Lung (tissue), 12 donors: ENCODE data around the gene FAM161B. TPM values are rescaled to one million over a fixed set of nuclear protein-coding genes. Genes with fewer than 3 reads are reported as not detected.

Source experiments
- ATAC-seq: fragments of 200-7000 bp; cut with Tn5 transposase; one replicate; pipeline ENCODE4 v1.9.1; 2020; ENCODE audit warnings: moderate number of reproducible peaks; ENCODE audit not compliant: insufficient read depth, low FRiP score
- DNase-seq, 3 donors: peaks; one replicate each; pipeline ENCODE4 v3.0.0-alpha.2; 2013 to 2017
- H3K27ac ChIP-seq, 2 donors: one replicate each; pipeline ENCODE4 v1.5.1; 2013; ENCODE audit warnings: mild to moderate bottlenecking in 2 of 2, moderate library complexity in 2 of 2, control low read depth in 1 of 2, inconsistent platforms in 1 of 2, low read depth in 1 of 2, low read length in 1 of 2
- H3K27me3 ChIP-seq, 3 donors: one replicate each; pipeline ENCODE4 v1.5.1; 2013; ENCODE audit warnings: low read length in 2 of 3; ENCODE audit not compliant: control insufficient read depth in 3 of 3, insufficient read depth in 3 of 3
- H3K36me3 ChIP-seq, 4 donors: one replicate each; pipeline ENCODE4 v1.5.1; 2013; ENCODE audit warnings: low read length in 4 of 4, mild to moderate bottlenecking in 1 of 4, moderate library complexity in 1 of 4; ENCODE audit not compliant: control insufficient read depth in 4 of 4, insufficient read depth in 4 of 4
- H3K4me1 ChIP-seq, 5 donors: one replicate each; pipeline ENCODE4 v1.5.1; 2013; ENCODE audit warnings: low read length in 5 of 5, mild to moderate bottlenecking in 2 of 5, moderate library complexity in 1 of 5; ENCODE audit not compliant: control insufficient read depth in 5 of 5, insufficient read depth in 5 of 5
- H3K4me3 ChIP-seq: one replicate; pipeline ENCODE4 v1.5.1; 2013; ENCODE audit warnings: mild to moderate bottlenecking, control low read depth, moderate library complexity
- H3K9ac ChIP-seq, 2 donors: one replicate each; pipeline ENCODE4 v1.5.1; 2013; ENCODE audit warnings: low read length in 2 of 2, control low read depth in 1 of 2; ENCODE audit not compliant: insufficient read depth in 1 of 2
- H3K9me3 ChIP-seq, 4 donors: one replicate each; pipeline ENCODE4 v1.5.1; 2013; ENCODE audit warnings: low read length in 3 of 4, mild to moderate bottlenecking in 1 of 4, moderate library complexity in 1 of 4; ENCODE audit not compliant: control insufficient read depth in 4 of 4, insufficient read depth in 3 of 4
- CTCF ChIP-seq: IDR thresholded peaks from 2 replicates; pipeline ENCODE4 v1.5.1; 2012; ENCODE audit warnings: mild to moderate bottlenecking; ENCODE audit errors: control extremely low read depth, extremely low read depth
- WGBS, 2 donors: extraction: QIAGEN DNeasy Blood & Tissue Kit; methylation state at CpG; one replicate each; pipeline ENCODE4 v1.1.7; 2013; 5-methylcytosine and 5-hydroxymethylcytosine counted together
- polyA plus RNA-seq, 2 donors: library from polyadenylated mRNA; stranded (reverse); fragments of 200-250 nt; gene quantifications; one replicate each; pipeline ENCODE4 v1.2.1, GENCODE V29; 2013
- total RNA-seq, 2 donors: library from RNA; depleted of rRNA in 1 of 2; stranded (reverse); fragments of >200 nt in 1 of 2; gene quantifications; one replicate each; pipeline ENCODE4 v1.2.1, GENCODE V29; 2014 to 2021
- donor health status: control.
- donor health status: control.
- donor health status: Bipolar disorder and iron deficiency.
- donor health status: healthy.
- donor health status: DM: yes; HTN: yes; CAD: no.

Gene FAM161B
- total and polyA plus RNA-seq, 4 donors, result 1.9 to 9.7 (median 3.4) TPM

GRCh38 chr14:73976125-73976524 lies 26.2 kb upstream of the FAM161B start:
- TF ChIP-seq CTCF, result no peak
- Histone ChIP-seq H3K4me1 (peaks cover 0 to 7% (median 0%) of the 10 kb centered on the region in 5 donors), H3K27me3 (no peaks in the 10 kb centered on the region), H3K9me3 (peaks cover 0 to 2% (median 0%) of the 10 kb centered on the region in 4 donors), H3K36me3 (peaks cover 0 to 15% (median 9%) of the 10 kb centered on the region in 4 donors), H3K9ac (no peak overlapping the region), H3K4me3 (no peak overlapping the region), H3K27ac (no peak overlapping the region)
- DNase-seq (no peak), ATAC-seq (no peak)
- 83 to 94% methylated on average over 6 of the region's 6 CpGs for WGBS, 2 donors

DNA sequence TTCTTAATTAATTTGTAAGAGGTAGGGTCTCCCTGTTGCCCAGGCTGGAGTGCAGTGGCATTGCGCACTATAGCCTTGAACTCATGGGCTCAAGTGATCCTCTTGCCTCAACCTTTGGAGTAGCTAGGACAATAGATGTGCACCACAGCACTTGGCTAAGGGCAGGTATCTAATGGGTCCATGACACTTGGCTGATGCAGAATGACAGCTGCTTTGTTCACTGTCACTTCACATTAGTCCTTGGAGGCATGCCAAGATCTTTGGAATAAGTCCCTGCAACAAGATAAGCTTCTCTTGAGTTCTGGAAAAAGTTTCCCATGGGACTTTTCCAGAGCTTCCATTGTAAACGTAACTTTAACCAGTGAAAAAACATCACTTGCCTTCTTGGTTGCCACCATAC lies 23.6 kb upstream of the FAM161B start:
- H3K36me3 ChIP-seq, result peaks cover 0 to 25% (median 12%) of the 10 kb centered on the region in 4 donors

DNA sequence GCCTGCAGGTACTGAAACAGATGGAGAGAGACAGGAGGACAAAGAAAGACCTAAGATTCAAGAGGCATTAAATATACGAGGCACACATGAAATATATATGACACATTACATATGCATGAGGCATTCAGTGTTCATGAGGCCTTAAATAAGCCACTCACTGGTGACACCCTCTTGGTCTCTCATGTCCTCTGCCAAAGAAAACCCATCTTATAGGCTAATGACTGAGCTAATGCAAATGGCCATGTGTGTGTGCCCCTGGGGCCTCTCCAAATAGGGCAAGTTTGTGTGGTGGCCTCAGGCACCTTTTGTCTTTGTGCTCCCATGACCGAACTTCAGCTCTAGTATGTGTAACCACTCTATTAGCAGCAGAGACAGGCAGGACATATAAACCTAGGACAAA lies 19.0 kb upstream of the FAM161B start:
- ATAC-seq, result no peak
- Histone ChIP-seq H3K36me3 (peaks cover 4 to 26% (median 19%) of the 10 kb centered on the region in 4 donors), H3K4me3 (no peak overlapping the region)

More for the DNA sequence above, 23.6 kb upstream of the FAM161B start:
- 83 to 90% methylated on average over 2 of the region's 2 CpGs for WGBS, 2 donors
- H3K4me3 ChIP-seq, result no peak overlapping the region
- H3K9ac ChIP-seq, result no peak overlapping the region
- no peak overlapping the region for H3K27ac ChIP-seq
- DNase-seq, result peak in 2 of 3 donors; percentile 28 to 29
- ATAC-seq, result no peak
- no peak for TF ChIP-seq CTCF
- peaks cover 0 to 7% (median 0%) of the 10 kb centered on the region in 5 donors for H3K4me1 ChIP-seq
- no peaks in the 10 kb centered on the region for H3K27me3 ChIP-seq
- H3K9me3 ChIP-seq, result peaks cover 0 to 2% (median 0%) of the 10 kb centered on the region in 4 donors

More for the DNA sequence above, 19.0 kb upstream of the FAM161B start:
- Histone ChIP-seq H3K9me3 (peaks cover 0 to 2% (median 0%) of the 10 kb centered on the region in 4 donors), H3K27ac (no peak overlapping the region), H3K27me3 (no peaks in the 10 kb centered on the region), H3K9ac (no peak overlapping the region), H3K4me1 (peaks cover 0 to 5% (median 0%) of the 10 kb centered on the region in 5 donors)
- no peak for DNase-seq
- 77 to 91% methylated on average over 2 of the region's 2 CpGs for WGBS, 2 donors
- no peak for TF ChIP-seq CTCF
